Liver (tissue), 9 donors: ENCODE results near the gene ERC2. TPM values are rescaled to one million over a fixed set of nuclear protein-coding genes. Genes with fewer than 3 reads are reported as not detected.

ENCODE experiments used
- DNase-seq: peaks from one replicate; pipeline ENCODE4 v3.0.0-alpha.2; 2017; ENCODE audit warnings: low spot score
- H3K27ac ChIP-seq, 2 donors: one replicate each; pipeline ENCODE4 v1.7.0; 2013; ENCODE audit warnings: inconsistent platforms in 2 of 2, low read length in 2 of 2, control low read depth in 1 of 2, low read depth in 1 of 2, mild to moderate bottlenecking in 1 of 2
- H3K27me3 ChIP-seq, 4 donors: one replicate each; pipeline versions ENCODE4 v1.6.1 to v1.7.0; 2013; ENCODE audit warnings: low read length in 3 of 4, inconsistent platforms in 1 of 4, mild to moderate bottlenecking in 1 of 4, moderate library complexity in 1 of 4; ENCODE audit not compliant: control insufficient read depth in 4 of 4, insufficient read depth in 4 of 4
- H3K36me3 ChIP-seq, 4 donors: one replicate each; pipeline versions ENCODE4 v1.6.1 to v1.7.0; 2013; ENCODE audit warnings: low read length in 3 of 4, mild to moderate bottlenecking in 3 of 4, low read depth in 1 of 4, moderate library complexity in 1 of 4; ENCODE audit not compliant: control insufficient read depth in 4 of 4, insufficient read depth in 3 of 4
- H3K4me1 ChIP-seq, 4 donors: one replicate each; pipeline versions ENCODE4 v1.6.1 to v1.7.0; 2013; ENCODE audit warnings: low read length in 3 of 4, mild to moderate bottlenecking in 3 of 4, moderate library complexity in 1 of 4; ENCODE audit not compliant: control insufficient read depth in 4 of 4, insufficient read depth in 4 of 4
- H3K4me3 ChIP-seq, 3 donors: one replicate each; pipeline versions ENCODE4 v1.6.1 to v1.7.0; 2013; ENCODE audit warnings: low read length in 3 of 3, control low read depth in 1 of 3, low read depth in 1 of 3, mild to moderate bottlenecking in 1 of 3
- H3K9ac ChIP-seq, 2 donors: one replicate each; pipeline ENCODE4 v1.7.0; 2013; ENCODE audit warnings: low read length in 2 of 2, mild to moderate bottlenecking in 2 of 2, moderate library complexity in 2 of 2, control low read depth in 1 of 2, low read depth in 1 of 2
- H3K9me3 ChIP-seq, 4 donors: one replicate each; pipeline versions ENCODE4 v1.6.1 to v1.7.0; 2013; ENCODE audit warnings: low read length in 3 of 4; ENCODE audit not compliant: control insufficient read depth in 4 of 4
- EGR1 ChIP-seq, 2 donors: IDR thresholded peaks; 2 replicates each; pipeline ENCODE4 v1.6.1; 2016 to 2018; ENCODE audit warnings: antibody characterized with exemption in 2 of 2, low read depth in 2 of 2
- FOXA1 ChIP-seq: IDR thresholded peaks from 2 replicates; pipeline ENCODE4 v1.6.1; 2016; ENCODE audit warnings: antibody characterized with exemption
- FOXA2 ChIP-seq: IDR thresholded peaks from 2 replicates; pipeline ENCODE4 v1.6.1; 2016; ENCODE audit warnings: antibody characterized with exemption
- GABPA ChIP-seq, 2 donors: IDR thresholded peaks in 1 of 2; conservative IDR thresholded peaks in 1 of 2; 2 replicates each; pipeline ENCODE4 v1.6.1; 2016; ENCODE audit warnings: antibody characterized with exemption in 2 of 2, mild to moderate bottlenecking in 1 of 2, moderate library complexity in 1 of 2
- HNF4A ChIP-seq, 2 donors: conservative IDR thresholded peaks; 2 replicates each; pipeline ENCODE4 v1.6.1; 2016; ENCODE audit warnings: antibody characterized with exemption in 2 of 2, mild to moderate bottlenecking in 2 of 2
- HNF4G ChIP-seq: IDR thresholded peaks from 2 replicates; pipeline ENCODE4 v1.6.1; 2016; ENCODE audit warnings: antibody characterized with exemption
- JUND ChIP-seq, 2 donors: IDR thresholded peaks; 2 replicates each; pipeline ENCODE4 v1.6.1; 2016; ENCODE audit warnings: antibody characterized with exemption in 2 of 2
- NR2F2 ChIP-seq: IDR thresholded peaks from 2 replicates; pipeline ENCODE4 v1.6.1; 2016; ENCODE audit warnings: antibody characterized with exemption
- RAD21 ChIP-seq, 2 donors: IDR thresholded peaks; 2 replicates each; pipeline ENCODE4 v1.6.1; 2016; ENCODE audit warnings: antibody characterized with exemption in 2 of 2, mild to moderate bottlenecking in 2 of 2
- RXRA ChIP-seq, 2 donors: IDR thresholded peaks; 2 replicates each; pipeline ENCODE4 v1.6.1; 2017 to 2018; ENCODE audit warnings: antibody characterized with exemption in 2 of 2, mild to moderate bottlenecking in 1 of 2
- SP1 ChIP-seq: IDR thresholded peaks from 2 replicates; pipeline ENCODE4 v1.6.1; 2018; ENCODE audit warnings: antibody characterized with exemption, mild to moderate bottlenecking
- TAF1 ChIP-seq: conservative IDR thresholded peaks from 2 replicates; pipeline ENCODE4 v1.6.1; 2016; ENCODE audit warnings: antibody characterized with exemption, mild to moderate bottlenecking
- YY1 ChIP-seq: IDR thresholded peaks from 2 replicates; pipeline ENCODE4 v1.6.1; 2016; ENCODE audit warnings: antibody characterized with exemption, mild to moderate bottlenecking
- WGBS: extraction: QIAGEN DNeasy Blood & Tissue Kit; methylation state at CpG from one replicate; pipeline ENCODE4 v1.1.7; 2013; 5-methylcytosine and 5-hydroxymethylcytosine counted together
- polyA plus RNA-seq, 2 donors: library from polyadenylated mRNA; stranded (reverse) in 1 of 2; unstranded in 1 of 2; fragments of 200-250 nt in 1 of 2; fragments of >200 nt in 1 of 2; fragmentation: Nextera tagmentation in 1 of 2; extraction: Ambion mirVana in 1 of 2; gene quantifications; one replicate each; pipeline versions ENCODE4 v1.2.1 to v1.2.3, GENCODE V29; 2013 to 2015
- total RNA-seq, 2 donors: library from RNA; depleted of rRNA; stranded (reverse); fragments of >200 nt; gene quantifications; one replicate each; pipeline ENCODE4 v1.2.3, GENCODE V29; 2014
- TF ChIP-seq, protein P1 (sequence below): IDR thresholded peaks from 2 replicates; pipeline ENCODE4 v1.6.1; 2016; ENCODE audit warnings: antibody characterized with exemption
- TF ChIP-seq, protein P2 (sequence below): IDR thresholded peaks from 2 replicates; pipeline ENCODE4 v1.6.1; 2016; ENCODE audit warnings: antibody characterized with exemption
- TF ChIP-seq, protein P3 (sequence below): IDR thresholded peaks from 2 replicates; pipeline ENCODE4 v1.6.1; 2016; ENCODE audit warnings: antibody characterized with exemption, mild to moderate bottlenecking
- TF ChIP-seq, protein P4 (sequence below): IDR thresholded peaks from 2 replicates; pipeline ENCODE4 v1.6.1; 2016; ENCODE audit warnings: antibody characterized with exemption
- TF ChIP-seq, protein P5 (sequence below): fragments of 150-350 bp; IDR thresholded peaks from 2 replicates; pipeline ENCODE4 v1.5.1; 2017; ENCODE audit warnings: improper control_type of control experiment, low read depth, low read length; ENCODE audit not compliant: missing input control
- donor health status: healthy.
- donor health status: healthy.
- donor health status: healthy.
- donor health status: healthy.
- donor health status: healthy.

The ERC2 gene
- total and polyA plus RNA-seq, 4 donors = 0.14 to 0.25 TPM; not detected in 2

DNA sequence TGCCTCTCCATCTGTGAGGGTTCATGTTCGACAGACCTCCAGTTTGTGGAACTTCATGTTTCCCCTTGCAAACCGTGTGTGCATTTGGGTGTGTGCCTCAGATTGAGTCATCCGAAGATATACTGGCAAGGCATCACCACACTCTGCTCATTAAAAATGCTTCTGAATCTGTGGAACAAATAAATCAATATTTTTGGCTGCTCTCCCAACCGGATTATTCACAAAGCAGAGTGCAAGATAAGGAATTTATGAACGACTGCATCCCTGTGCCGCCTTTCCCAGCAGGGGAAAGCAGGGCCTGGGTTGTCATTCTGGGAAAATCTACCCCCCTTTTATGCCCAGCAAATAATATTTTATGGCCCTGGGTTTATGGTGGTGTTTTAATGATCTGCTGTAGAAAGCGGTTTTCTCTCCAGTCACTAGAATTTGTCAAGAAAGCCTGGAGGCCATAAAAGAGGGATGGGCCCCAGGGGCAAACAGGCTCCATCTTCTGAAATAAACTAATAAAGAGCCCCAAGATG, 976.9 kb downstream of the ERC2 start:
- no peak for DNase-seq

More for the DNA sequence above, 976.9 kb downstream of the ERC2 start:
- H3K9me3 ChIP-seq = no peaks in the 10 kb centered on the region
- WGBS = 42% methylated on average over 7 of the region's 7 CpGs
- H3K27ac ChIP-seq = no peak overlapping the region
- no peak overlapping the region for H3K4me3 ChIP-seq
- no peak overlapping the region for H3K9ac ChIP-seq
- peaks cover 4 to 21% (median 13%) of the 10 kb centered on the region in 4 donors for H3K4me1 ChIP-seq
- no peaks in the 10 kb centered on the region for H3K27me3 ChIP-seq
- TF ChIP-seq NR2F2 = no peak
- TF ChIP-seq HNF4G = no peak
- no peak for TF ChIP-seq FOXA2
- TF ChIP-seq RAD21 (IDR thresholded peaks at IDR 0.05) = no peak
- TF ChIP-seq SP1 = no peak
- TF ChIP-seq YY1 = no peak
- TF ChIP-seq, protein P1, sequence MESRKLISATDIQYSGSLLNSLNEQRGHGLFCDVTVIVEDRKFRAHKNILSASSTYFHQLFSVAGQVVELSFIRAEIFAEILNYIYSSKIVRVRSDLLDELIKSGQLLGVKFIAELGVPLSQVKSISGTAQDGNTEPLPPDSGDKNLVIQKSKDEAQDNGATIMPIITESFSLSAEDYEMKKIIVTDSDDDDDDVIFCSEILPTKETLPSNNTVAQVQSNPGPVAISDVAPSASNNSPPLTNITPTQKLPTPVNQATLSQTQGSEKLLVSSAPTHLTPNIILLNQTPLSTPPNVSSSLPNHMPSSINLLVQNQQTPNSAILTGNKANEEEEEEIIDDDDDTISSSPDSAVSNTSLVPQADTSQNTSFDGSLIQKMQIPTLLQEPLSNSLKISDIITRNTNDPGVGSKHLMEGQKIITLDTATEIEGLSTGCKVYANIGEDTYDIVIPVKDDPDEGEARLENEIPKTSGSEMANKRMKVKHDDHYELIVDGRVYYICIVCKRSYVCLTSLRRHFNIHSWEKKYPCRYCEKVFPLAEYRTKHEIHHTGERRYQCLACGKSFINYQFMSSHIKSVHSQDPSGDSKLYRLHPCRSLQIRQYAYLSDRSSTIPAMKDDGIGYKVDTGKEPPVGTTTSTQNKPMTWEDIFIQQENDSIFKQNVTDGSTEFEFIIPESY = no peak
- no peak for TF ChIP-seq HNF4A (conservative IDR thresholded peaks at IDR 0.05)
- TF ChIP-seq EGR1 (IDR thresholded peaks at IDR 0.05; ENCODE audit: low read depth in 2 of 2) = no peak
- no peak for TF ChIP-seq JUND (IDR thresholded peaks at IDR 0.05)
- no peak for TF ChIP-seq GABPA (IDR thresholded peaks at IDR 0.05 in 1 of 2, conservative IDR thresholded peaks at IDR 0.05 in 1 of 2)
- no peak for TF ChIP-seq RXRA (IDR thresholded peaks at IDR 0.05)
- no peak for TF ChIP-seq TAF1
- TF ChIP-seq, protein P2, sequence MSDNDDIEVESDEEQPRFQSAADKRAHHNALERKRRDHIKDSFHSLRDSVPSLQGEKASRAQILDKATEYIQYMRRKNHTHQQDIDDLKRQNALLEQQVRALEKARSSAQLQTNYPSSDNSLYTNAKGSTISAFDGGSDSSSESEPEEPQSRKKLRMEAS = no peak
- TF ChIP-seq, protein P3, sequence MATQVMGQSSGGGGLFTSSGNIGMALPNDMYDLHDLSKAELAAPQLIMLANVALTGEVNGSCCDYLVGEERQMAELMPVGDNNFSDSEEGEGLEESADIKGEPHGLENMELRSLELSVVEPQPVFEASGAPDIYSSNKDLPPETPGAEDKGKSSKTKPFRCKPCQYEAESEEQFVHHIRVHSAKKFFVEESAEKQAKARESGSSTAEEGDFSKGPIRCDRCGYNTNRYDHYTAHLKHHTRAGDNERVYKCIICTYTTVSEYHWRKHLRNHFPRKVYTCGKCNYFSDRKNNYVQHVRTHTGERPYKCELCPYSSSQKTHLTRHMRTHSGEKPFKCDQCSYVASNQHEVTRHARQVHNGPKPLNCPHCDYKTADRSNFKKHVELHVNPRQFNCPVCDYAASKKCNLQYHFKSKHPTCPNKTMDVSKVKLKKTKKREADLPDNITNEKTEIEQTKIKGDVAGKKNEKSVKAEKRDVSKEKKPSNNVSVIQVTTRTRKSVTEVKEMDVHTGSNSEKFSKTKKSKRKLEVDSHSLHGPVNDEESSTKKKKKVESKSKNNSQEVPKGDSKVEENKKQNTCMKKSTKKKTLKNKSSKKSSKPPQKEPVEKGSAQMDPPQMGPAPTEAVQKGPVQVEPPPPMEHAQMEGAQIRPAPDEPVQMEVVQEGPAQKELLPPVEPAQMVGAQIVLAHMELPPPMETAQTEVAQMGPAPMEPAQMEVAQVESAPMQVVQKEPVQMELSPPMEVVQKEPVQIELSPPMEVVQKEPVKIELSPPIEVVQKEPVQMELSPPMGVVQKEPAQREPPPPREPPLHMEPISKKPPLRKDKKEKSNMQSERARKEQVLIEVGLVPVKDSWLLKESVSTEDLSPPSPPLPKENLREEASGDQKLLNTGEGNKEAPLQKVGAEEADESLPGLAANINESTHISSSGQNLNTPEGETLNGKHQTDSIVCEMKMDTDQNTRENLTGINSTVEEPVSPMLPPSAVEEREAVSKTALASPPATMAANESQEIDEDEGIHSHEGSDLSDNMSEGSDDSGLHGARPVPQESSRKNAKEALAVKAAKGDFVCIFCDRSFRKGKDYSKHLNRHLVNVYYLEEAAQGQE = no peak
- TF ChIP-seq FOXA1 = no peak
- TF ChIP-seq, protein P4, sequence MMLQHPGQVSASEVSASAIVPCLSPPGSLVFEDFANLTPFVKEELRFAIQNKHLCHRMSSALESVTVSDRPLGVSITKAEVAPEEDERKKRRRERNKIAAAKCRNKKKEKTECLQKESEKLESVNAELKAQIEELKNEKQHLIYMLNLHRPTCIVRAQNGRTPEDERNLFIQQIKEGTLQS = no peak
- TF ChIP-seq, protein P5, sequence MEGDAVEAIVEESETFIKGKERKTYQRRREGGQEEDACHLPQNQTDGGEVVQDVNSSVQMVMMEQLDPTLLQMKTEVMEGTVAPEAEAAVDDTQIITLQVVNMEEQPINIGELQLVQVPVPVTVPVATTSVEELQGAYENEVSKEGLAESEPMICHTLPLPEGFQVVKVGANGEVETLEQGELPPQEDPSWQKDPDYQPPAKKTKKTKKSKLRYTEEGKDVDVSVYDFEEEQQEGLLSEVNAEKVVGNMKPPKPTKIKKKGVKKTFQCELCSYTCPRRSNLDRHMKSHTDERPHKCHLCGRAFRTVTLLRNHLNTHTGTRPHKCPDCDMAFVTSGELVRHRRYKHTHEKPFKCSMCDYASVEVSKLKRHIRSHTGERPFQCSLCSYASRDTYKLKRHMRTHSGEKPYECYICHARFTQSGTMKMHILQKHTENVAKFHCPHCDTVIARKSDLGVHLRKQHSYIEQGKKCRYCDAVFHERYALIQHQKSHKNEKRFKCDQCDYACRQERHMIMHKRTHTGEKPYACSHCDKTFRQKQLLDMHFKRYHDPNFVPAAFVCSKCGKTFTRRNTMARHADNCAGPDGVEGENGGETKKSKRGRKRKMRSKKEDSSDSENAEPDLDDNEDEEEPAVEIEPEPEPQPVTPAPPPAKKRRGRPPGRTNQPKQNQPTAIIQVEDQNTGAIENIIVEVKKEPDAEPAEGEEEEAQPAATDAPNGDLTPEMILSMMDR = no peak
- no peaks in the 10 kb centered on the region for H3K36me3 ChIP-seq
